GM12878 (cell line): ENCODE results near the gene TRIM67. TPM values are rescaled to one million over a fixed set of nuclear protein-coding genes. Genes with fewer than 3 reads are reported as not detected.

Source experiments
- ATAC-seq: fragments of 200-7000 bp; cut with Tn5 transposase; 3 replicates; pipeline ENCODE4 v1.9.1; 2020; ENCODE audit warnings: mild to moderate bottlenecking, moderate library complexity
- BruUV-seq: library from RNA; stranded (reverse); fragments of 400-500 nt; replicated peaks from 2 replicates; lab custom pipeline; 2021; lab: Mats Ljungman, UMichigan
- CTCF ChIA-PET: fragments of 300-600 bp; sonication (Branson Sonifier 250); formaldehyde crosslinking; extraction: SDS; loops from one replicate; lab custom pipeline; 2021; ENCODE audit warnings: inconsistent platforms; lab: Yijun Ruan, JAX
- POLR2A ChIA-PET: fragments of 350-600 bp; formaldehyde crosslinking; extraction: SDS; loops from one replicate; lab custom pipeline; 2021; ENCODE audit warnings: inconsistent platforms; lab: Charles Lee
- RAD21 ChIA-PET: fragments of 300-600 bp; sonication (Branson Sonifier 250); formaldehyde crosslinking; loops from one replicate; lab custom pipeline; 2023; ENCODE audit warnings: antibody characterized with exemption; ENCODE audit not compliant: unreplicated experiment; lab: Charles Lee
- SMC1A ChIA-PET: fragments of 300-600 bp; sonication (Branson Sonifier 250); formaldehyde crosslinking; loops from one replicate; lab custom pipeline; 2023; ENCODE audit not compliant: unreplicated experiment, uncharacterized antibody; lab: Charles Lee
- DNase-seq: peaks from one replicate; pipeline ENCODE4 v3.0.0-alpha.2; 2011; ENCODE audit warnings: low read depth, low spot score
- FAIRE-seq: peaks from 3 replicates; lab custom pipeline; 2011; peaks lifted over from hg19 to GRCh38; lab: Jason Lieb, UNC
- H2AFZ ChIP-seq: 2 replicates; pipeline ENCODE4 v1.6.0; 2011; ENCODE audit warnings: low read depth, low read length, control low read depth; ENCODE audit not compliant: control insufficient read depth
- H3K27ac ChIP-seq: 2 replicates; pipeline ENCODE4 v1.5.1; 2011; ENCODE audit warnings: control low read depth; ENCODE audit not compliant: control insufficient read depth, insufficient read depth
- H3K27me3 ChIP-seq, 2 experiments: replicated peaks in 1 of 2; 2 replicates each; pipeline versions ENCODE4 v1.6.0 to v1.6.1; 2011; ENCODE audit warnings: low read length in 1 of 2; ENCODE audit not compliant: control insufficient read depth in 2 of 2, insufficient read depth in 2 of 2
- H3K36me3 ChIP-seq, 2 experiments: 2 replicates each; pipeline ENCODE4 v1.5.1; 2011; ENCODE audit warnings: low read length in 1 of 2; ENCODE audit not compliant: control insufficient read depth in 2 of 2, insufficient read depth in 2 of 2
- H3K4me1 ChIP-seq: 2 replicates; pipeline ENCODE4 v1.6.1; 2011; ENCODE audit warnings: mild to moderate bottlenecking, low read length, moderate library complexity, mixed read lengths; ENCODE audit not compliant: control insufficient read depth, insufficient read depth
- H3K4me2 ChIP-seq: 2 replicates; pipeline ENCODE4 v1.6.0; 2011; ENCODE audit warnings: control low read depth; ENCODE audit not compliant: control insufficient read depth, insufficient read depth
- H3K4me3 ChIP-seq: fragments of 200-600 bp; sonication (generic); 2 replicates; pipeline ENCODE4 v1.5.1; 2016
- H3K79me2 ChIP-seq: 2 replicates; pipeline ENCODE4 v1.6.0; 2011; ENCODE audit warnings: low read length; ENCODE audit not compliant: control insufficient read depth, insufficient read depth
- H3K9ac ChIP-seq: 2 replicates; pipeline ENCODE4 v1.8.0; 2011; ENCODE audit warnings: low read length, control low read depth, mixed read lengths; ENCODE audit not compliant: control insufficient read depth, insufficient read depth
- H3K9me3 ChIP-seq: replicated peaks from 3 replicates; pipeline ENCODE4 v1.5.1; 2011; ENCODE audit warnings: mild to moderate bottlenecking, low read length; ENCODE audit not compliant: control insufficient read depth, insufficient read depth
- H4K20me1 ChIP-seq: 2 replicates; pipeline ENCODE4 v1.6.0; 2011; ENCODE audit not compliant: control insufficient read depth, insufficient read depth
- ATF2 ChIP-seq: IDR thresholded peaks from 2 replicates; pipeline ENCODE4 v1.6.1; 2012; ENCODE audit warnings: low read length, inconsistent platforms
- BACH1 ChIP-seq: fragments of 450-650 bp; IDR thresholded peaks from 2 replicates; pipeline ENCODE4 v1.6.1; 2017; ENCODE audit warnings: mild to moderate bottlenecking, borderline replicate concordance
- CBX5 ChIP-seq: sonication (generic); IDR thresholded peaks from 2 replicates; pipeline ENCODE4 v1.6.1; 2016; ENCODE audit warnings: low read depth, moderate library complexity, mild to moderate bottlenecking, inconsistent platforms
- CEBPB ChIP-seq, 2 experiments: fragments of 150-350 bp in 1 of 2; IDR thresholded peaks; 2 replicates each; pipeline ENCODE4 v1.6.1; 2012 to 2014; ENCODE audit warnings: low read depth in 2 of 2, low read length in 2 of 2, borderline replicate concordance in 1 of 2, inconsistent platforms in 1 of 2
- CHD2 ChIP-seq: IDR thresholded peaks from 2 replicates; pipeline ENCODE4 v1.6.1; 2011; ENCODE audit warnings: low read depth, low read length, improper control_type of control experiment, borderline replicate concordance
- DPF2 ChIP-seq: fragments of 450-650 bp; IDR thresholded peaks from 2 replicates; pipeline ENCODE4 v1.6.1; 2017; ENCODE audit warnings: mild to moderate bottlenecking
- ETV6 ChIP-seq, 2 experiments: fragments of 450-650 bp in 1 of 2; IDR thresholded peaks in 1 of 2; conservative IDR thresholded peaks in 1 of 2; 2 replicates each; pipeline ENCODE4 v1.6.1; 2014; ENCODE audit warnings: antibody characterized with exemption in 1 of 2, borderline replicate concordance in 1 of 2, low read depth in 1 of 2, mild to moderate bottlenecking in 1 of 2, moderate library complexity in 1 of 2
- FOS ChIP-seq: IDR thresholded peaks from 3 replicates; pipeline ENCODE4 v1.6.1; 2011; ENCODE audit warnings: borderline replicate concordance; ENCODE audit not compliant: insufficient read length; ENCODE audit errors: extremely low read depth
- IRF4 ChIP-seq: IDR thresholded peaks from 2 replicates; pipeline ENCODE4 v1.6.1; 2011; ENCODE audit warnings: low read depth, low read length
- JUND ChIP-seq: IDR thresholded peaks from 2 replicates; pipeline ENCODE4 v1.6.1; 2012; ENCODE audit warnings: low read depth, mild to moderate bottlenecking, low read length, improper control_type of control experiment, moderate library complexity
- POLR2AphosphoS2 ChIP-seq: IDR thresholded peaks from 2 replicates; pipeline ENCODE4 v1.6.1; 2011; ENCODE audit warnings: low read depth, mild to moderate bottlenecking, low read length, improper control_type of control experiment, moderate library complexity
- SMAD5 ChIP-seq: IDR thresholded peaks from 2 replicates; pipeline ENCODE4 v1.6.1; 2016; ENCODE audit warnings: antibody characterized with exemption, low read depth
- TBL1XR1 ChIP-seq: IDR thresholded peaks from 2 replicates; pipeline ENCODE4 v1.6.1; 2012; ENCODE audit warnings: low read depth, low read length, improper control_type of control experiment
- WRNIP1 ChIP-seq: IDR thresholded peaks from 2 replicates; pipeline ENCODE4 v1.6.1; 2011; ENCODE audit warnings: low read depth, low read length, improper control_type of control experiment, borderline replicate concordance
- ZBTB11 ChIP-seq: fragments of 450-650 bp; formaldehyde crosslinking; IDR thresholded peaks from 2 replicates; pipeline ENCODE4 v1.5.0; 2022; ENCODE audit warnings: mild to moderate bottlenecking, missing genetic modification characterization
- WGBS: methylation state at CpG from one replicate; pipeline ENCODE4 v1.1.6; 2016; ENCODE audit warnings: low lambda C conversion rate; ENCODE audit not compliant: insufficient replicate concordance, insufficient coverage; ENCODE audit errors: missing lambda C conversion rate; 5-methylcytosine and 5-hydroxymethylcytosine counted together
- in situ Hi-C: fragments of 300-500 bp; cut with MboI; formaldehyde crosslinking; loops from 9 replicates; pipeline ENCODE4 v1.14.3; 2018; ENCODE audit warnings: mixed read lengths
- intact Hi-C: fragments of 100-400 bp; cut with micrococcal nuclease; formaldehyde crosslinking; loops from one replicate; pipeline ENCODE4 v1.14.2; 2022; ENCODE audit not compliant: unreplicated experiment
- polyA plus RNA-seq, 11 experiments: library from polyadenylated mRNA; depleted of rRNA in 4 of 11; unstranded in 6 of 11; stranded (reverse) in 5 of 11; fragments of >200 nt; fragmentation: Nextera tagmentation in 4 of 11; fragmentation: Illumina TruSeq in 1 of 11; extraction: Ambion mirVana in 4 of 11; extraction: Trizol in 1 of 11; gene quantifications; 1 replicate in 1 of 11; 2 replicates in 10 of 11; pipeline versions ENCODE4 v1.2.1 to v1.2.3, GENCODE V29; 2011 to 2016; ENCODE audit warnings: inconsistent platforms in 2 of 11, missing spikeins in 2 of 11, low read depth in 1 of 11
- total RNA-seq, 4 experiments: library from RNA; depleted of rRNA in 3 of 4; stranded (reverse); fragments of >200 nt in 3 of 4; fragmentation: Illumina TruSeq in 1 of 4; extraction: Trizol in 1 of 4; gene quantifications; 2 replicates each; pipeline versions ENCODE4 v1.2.1 to v1.2.3, GENCODE V29; 2013 to 2021
- TF ChIP-seq, protein P1 (sequence below): fragments of 450-650 bp; IDR thresholded peaks from 2 replicates; pipeline ENCODE4 v1.6.1; 2017; ENCODE audit warnings: antibody characterized with exemption, mild to moderate bottlenecking, moderate library complexity

TRIM67 gene
- total and polyA plus RNA-seq, 10 of the 15 experiments (the other 5 are each of a cell fraction or from before 2014, with no cell fraction given): under 0.01 to 0.01 TPM; not detected in 8

DNA sequence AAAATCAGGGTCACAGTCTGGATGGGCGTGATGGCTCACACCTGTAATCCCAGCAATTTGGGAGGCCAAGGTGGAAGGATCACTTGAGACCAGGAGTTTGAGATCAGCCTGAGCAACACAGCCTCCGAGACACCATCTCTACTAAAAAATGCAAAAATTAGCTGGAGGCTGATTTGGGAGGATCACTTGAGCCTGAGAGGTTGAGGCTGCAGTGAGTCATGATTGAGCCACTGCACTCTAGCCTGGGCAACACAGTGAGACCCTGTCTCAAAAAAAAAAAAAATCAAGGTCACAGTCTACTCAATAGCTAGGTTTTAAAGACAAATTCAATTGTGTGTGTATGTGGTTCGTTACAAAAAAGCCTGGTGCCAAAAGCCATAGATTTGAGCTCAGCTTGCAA is 34.4 kb downstream of the TRIM67 start:
- ChIA-PET RAD21 (no interaction called here), SMC1A (no interaction called here)

More for the DNA sequence above, 34.4 kb downstream of the TRIM67 start:
- Histone ChIP-seq H4K20me1 (no peaks in the 10 kb centered on the region), H3K79me2 (no peaks in the 10 kb centered on the region), H3K9me3 (no peaks in the 10 kb centered on the region), H3K9ac (no peak overlapping the region), H2AFZ (no peak overlapping the region), H3K4me2 (no peak overlapping the region), H3K4me1 (no peaks in the 10 kb centered on the region), H3K27me3 (no peaks in the 10 kb centered on the region; a peak in 1 of 4 replicates), H3K4me3 (no peak overlapping the region), H3K36me3 (no peaks in the 10 kb centered on the region), H3K27ac (no peak overlapping the region)
- POLR2A ChIA-PET: no interaction called here
- DNase-seq (no peak), ATAC-seq (no peak), FAIRE-seq (no peak)
- no peak for TF ChIP-seq CHD2
- no peak for TF ChIP-seq POLR2AphosphoS2
- TF ChIP-seq WRNIP1: no peak
- TF ChIP-seq CEBPB (IDR thresholded peaks at IDR 0.05; ENCODE audit: borderline replicate concordance in 1 of 2, low read depth in 2 of 2, low read length in 2 of 2): no peak
- TF ChIP-seq TBL1XR1: no peak
- TF ChIP-seq ATF2: no peak
- no peak for TF ChIP-seq FOS
- no peak for TF ChIP-seq BACH1
- TF ChIP-seq IRF4: no peak
- no peak for TF ChIP-seq ZBTB11 (CRISPR knock-in tag)
- no peak for TF ChIP-seq JUND
- TF ChIP-seq ETV6 (conservative IDR thresholded peaks at IDR 0.05 in 1 of 2, IDR thresholded peaks at IDR 0.05 in 1 of 2; ENCODE audit: borderline replicate concordance in 1 of 2, low read depth in 1 of 2): no peak
- TF ChIP-seq, protein P1, sequence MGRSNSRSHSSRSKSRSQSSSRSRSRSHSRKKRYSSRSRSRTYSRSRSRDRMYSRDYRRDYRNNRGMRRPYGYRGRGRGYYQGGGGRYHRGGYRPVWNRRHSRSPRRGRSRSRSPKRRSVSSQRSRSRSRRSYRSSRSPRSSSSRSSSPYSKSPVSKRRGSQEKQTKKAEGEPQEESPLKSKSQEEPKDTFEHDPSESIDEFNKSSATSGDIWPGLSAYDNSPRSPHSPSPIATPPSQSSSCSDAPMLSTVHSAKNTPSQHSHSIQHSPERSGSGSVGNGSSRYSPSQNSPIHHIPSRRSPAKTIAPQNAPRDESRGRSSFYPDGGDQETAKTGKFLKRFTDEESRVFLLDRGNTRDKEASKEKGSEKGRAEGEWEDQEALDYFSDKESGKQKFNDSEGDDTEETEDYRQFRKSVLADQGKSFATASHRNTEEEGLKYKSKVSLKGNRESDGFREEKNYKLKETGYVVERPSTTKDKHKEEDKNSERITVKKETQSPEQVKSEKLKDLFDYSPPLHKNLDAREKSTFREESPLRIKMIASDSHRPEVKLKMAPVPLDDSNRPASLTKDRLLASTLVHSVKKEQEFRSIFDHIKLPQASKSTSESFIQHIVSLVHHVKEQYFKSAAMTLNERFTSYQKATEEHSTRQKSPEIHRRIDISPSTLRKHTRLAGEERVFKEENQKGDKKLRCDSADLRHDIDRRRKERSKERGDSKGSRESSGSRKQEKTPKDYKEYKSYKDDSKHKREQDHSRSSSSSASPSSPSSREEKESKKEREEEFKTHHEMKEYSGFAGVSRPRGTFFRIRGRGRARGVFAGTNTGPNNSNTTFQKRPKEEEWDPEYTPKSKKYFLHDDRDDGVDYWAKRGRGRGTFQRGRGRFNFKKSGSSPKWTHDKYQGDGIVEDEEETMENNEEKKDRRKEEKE: no peak
- no peak for TF ChIP-seq DPF2
- no peak for TF ChIP-seq SMAD5
- no peak for TF ChIP-seq CBX5
- WGBS: 0% methylated on average over 3 of the region's 3 CpGs
- in situ Hi-C loops: no loop called here
- CTCF ChIA-PET: no interaction called here
- intact Hi-C loops: no loop called here
- no TSS peak for BruUV-seq
